GM23338 (cell line): ENCODE measurements around the gene UST. TPM values are rescaled to one million over a fixed set of nuclear protein-coding genes. Genes with fewer than 3 reads are reported as not detected.

Experiments
- ATAC-seq: fragments of 200-7000 bp; cut with Tn5 transposase; 3 replicates; pipeline ENCODE4 v1.9.1; 2020
- DNase-seq: peaks from one replicate; pipeline ENCODE4 v3.0.0-alpha.2; 2015; ENCODE audit warnings: low spot score
- H2AFZ ChIP-seq: fragments of 200-600 bp; sonication (generic); 2 replicates; pipeline ENCODE4 v1.8.0; 2016; ENCODE audit warnings: antibody characterized with exemption, mild to moderate bottlenecking, moderate library complexity
- H3F3A ChIP-seq: fragments of 200-600 bp; sonication (generic); replicated peaks from 2 replicates; pipeline ENCODE4 v1.8.0; 2017; ENCODE audit warnings: antibody characterized with exemption, mixed run types, low read depth
- H3K27ac ChIP-seq: fragments of 200-600 bp; sonication (generic); 2 replicates; pipeline ENCODE4 v1.6.1; 2016; ENCODE audit warnings: low read depth
- H3K27me3 ChIP-seq: fragments of 200-600 bp; sonication (generic); 2 replicates; pipeline ENCODE4 v1.8.0; 2016; ENCODE audit warnings: mild to moderate bottlenecking, mixed run types, moderate library complexity; ENCODE audit not compliant: insufficient read depth
- H3K36me3 ChIP-seq: fragments of 200-600 bp; sonication (generic); 2 replicates; pipeline ENCODE4 v1.8.0; 2016; ENCODE audit warnings: mild to moderate bottlenecking; ENCODE audit not compliant: insufficient read depth
- H3K4me1 ChIP-seq: fragments of 200-600 bp; sonication (generic); 2 replicates; pipeline ENCODE4 v1.8.0; 2016; ENCODE audit warnings: mild to moderate bottlenecking, moderate library complexity; ENCODE audit not compliant: insufficient read depth
- H3K4me2 ChIP-seq: fragments of 200-600 bp; sonication (generic); 2 replicates; pipeline ENCODE4 v1.7.1; 2017; ENCODE audit warnings: mixed run types
- H3K4me3 ChIP-seq: fragments of 200-600 bp; sonication (generic); 2 replicates; pipeline ENCODE4 v1.6.1; 2016; ENCODE audit warnings: mixed run types
- H3K79me2 ChIP-seq: fragments of 200-600 bp; sonication (generic); replicated peaks from 2 replicates; pipeline ENCODE4 v1.8.0; 2017; ENCODE audit warnings: mild to moderate bottlenecking; ENCODE audit not compliant: insufficient read depth
- H3K9me2 ChIP-seq: fragments of 200-600 bp; sonication (generic); 2 replicates; pipeline ENCODE4 v1.8.0; 2017; ENCODE audit not compliant: insufficient read depth
- H4K20me1 ChIP-seq: fragments of 200-600 bp; sonication (generic); replicated peaks from 2 replicates; pipeline ENCODE4 v1.8.0; 2017; ENCODE audit warnings: mild to moderate bottlenecking; ENCODE audit not compliant: insufficient read depth
- H3K27ac Mint-ChIP-seq: 2 replicates; pipeline ENCODE4 v1.8.0; 2020; ENCODE audit warnings: inconsistent platforms, mild to moderate bottlenecking, moderate library complexity, mixed read lengths
- H3K27me3 Mint-ChIP-seq: 3 replicates; pipeline ENCODE4 v1.8.0; 2022; ENCODE audit warnings: low read depth, mild to moderate bottlenecking, moderate library complexity, mixed read lengths, inconsistent platforms; ENCODE audit not compliant: insufficient read depth, poor library complexity
- H3K36me3 Mint-ChIP-seq: 3 replicates; pipeline ENCODE4 v1.8.0; 2021; ENCODE audit warnings: low read depth, mild to moderate bottlenecking, inconsistent platforms, moderate library complexity, mixed read lengths
- H3K4me1 Mint-ChIP-seq: 3 replicates; pipeline ENCODE4 v1.8.0; 2020; ENCODE audit warnings: mild to moderate bottlenecking, inconsistent platforms, mixed read lengths
- H3K4me3 Mint-ChIP-seq: 3 replicates; pipeline ENCODE4 v1.8.0; 2021; ENCODE audit warnings: moderate library complexity, mild to moderate bottlenecking, inconsistent platforms, mixed read lengths
- H3K9me3 Mint-ChIP-seq: 3 replicates; pipeline ENCODE4 v1.8.0; 2020; ENCODE audit warnings: moderate library complexity, mild to moderate bottlenecking, inconsistent platforms, mixed read lengths
- CREB1 ChIP-seq: fragments of 250-450 bp; sonication (Bioruptor Pico); IDR thresholded peaks from 2 replicates; pipeline ENCODE4 v1.5.0; 2020; ENCODE audit warnings: low read depth, mild to moderate bottlenecking, moderate library complexity
- CTCF ChIP-seq, 2 experiments: fragments of 200-600 bp in 1 of 2; sonication (generic) in 1 of 2; conservative IDR thresholded peaks; 2 replicates each; pipeline versions ENCODE4 v1.5.1 to v1.6.1; 2016 to 2017; ENCODE audit warnings: antibody characterized with exemption in 2 of 2, low read depth in 2 of 2, mild to moderate bottlenecking in 2 of 2, moderate library complexity in 1 of 2
- EZH2phosphoT487 ChIP-seq: fragments of 200-600 bp; sonication (generic); IDR thresholded peaks from one replicate; pipeline ENCODE4 v1.8.1; 2018; ENCODE audit warnings: antibody characterized with exemption; ENCODE audit not compliant: unreplicated experiment
- JUNB ChIP-seq: IDR thresholded peaks from one replicate; pipeline ENCODE4 v1.6.1; 2016; ENCODE audit warnings: antibody characterized with exemption; ENCODE audit not compliant: unreplicated experiment
- NANOG ChIP-seq: IDR thresholded peaks from 2 replicates; pipeline ENCODE4 v1.6.1; 2016; ENCODE audit warnings: antibody characterized with exemption, borderline replicate concordance
- REST ChIP-seq: IDR thresholded peaks from one replicate; pipeline ENCODE4 v1.6.1; 2018; ENCODE audit warnings: antibody characterized with exemption; ENCODE audit not compliant: unreplicated experiment
- STAT1 ChIP-seq: IDR thresholded peaks from one replicate; pipeline ENCODE4 v1.6.1; 2016; ENCODE audit warnings: antibody characterized with exemption; ENCODE audit not compliant: unreplicated experiment
- ZNF114 ChIP-seq: fragments of 250-450 bp; sonication (Bioruptor Pico); IDR thresholded peaks from 2 replicates; pipeline ENCODE4 v1.5.0; 2020; ENCODE audit warnings: mild to moderate bottlenecking, moderate library complexity
- ZNF331 ChIP-seq: fragments of 250-450 bp; sonication (Bioruptor Pico); IDR thresholded peaks from 2 replicates; pipeline ENCODE4 v1.5.0; 2020; ENCODE audit warnings: low read depth, mild to moderate bottlenecking, moderate library complexity
- ZNF462 ChIP-seq: fragments of 250-450 bp; sonication (Bioruptor Pico); IDR thresholded peaks from 2 replicates; pipeline ENCODE4 v1.5.0; 2020; ENCODE audit warnings: mild to moderate bottlenecking, moderate library complexity
- polyA plus RNA-seq: library from polyadenylated mRNA; unstranded; fragments of >200 nt; fragmentation: Nextera tagmentation; extraction: Ambion mirVana; gene quantifications from 2 replicates; pipeline ENCODE4 v1.2.1, GENCODE V29; 2016
- total RNA-seq: library from RNA; depleted of rRNA; stranded (reverse); fragments of >200 nt; shearing (Covaris generic); gene quantifications from 2 replicates; pipeline ENCODE4 v1.2.3, GENCODE V29; 2014

Gene UST
- total and polyA plus RNA-seq, 2 experiments from 2014 or later, result 12.6 to 33.0 TPM

GRCh38 chr6:149024361-149024760 lies 277.5 kb downstream of the UST start:
- Mint-ChIP-seq H3K9me3 (no peaks in the 10 kb centered on the region), H3K4me3 (no peak overlapping the region), H3K27ac (no peak overlapping the region), H3K4me1 (peaks cover 10% of the 10 kb centered on the region), H3K27me3 (peaks cover 7% of the 10 kb centered on the region), H3K36me3 (peaks cover 51% of the 10 kb centered on the region)
- peaks cover 17% of the 10 kb centered on the region; the same call in 1 of the 2 replicates for H3K36me3 ChIP-seq
- H3K4me3 ChIP-seq, result no peak overlapping the region
- H4K20me1 ChIP-seq, result no peaks in the 10 kb centered on the region
- no peak for ATAC-seq
- no peaks in the 10 kb centered on the region for H3K4me1 ChIP-seq
- no peaks in the 10 kb centered on the region for H3K79me2 ChIP-seq
- H2AFZ ChIP-seq, result no peak overlapping the region
- H3F3A ChIP-seq, result no peaks in the 10 kb centered on the region
- H3K27ac ChIP-seq, result no peak overlapping the region
- DNase-seq, result no peak
- no peak overlapping the region for H3K4me2 ChIP-seq
- no peaks in the 10 kb centered on the region for H3K9me2 ChIP-seq
- H3K27me3 ChIP-seq, result no peaks in the 10 kb centered on the region
- TF ChIP-seq JUNB, result no peak

- no peak overlapping the region for H3K27ac Mint-ChIP-seq
- peaks cover 44% of the 10 kb centered on the region for H3K36me3 Mint-ChIP-seq
- peaks cover 5% of the 10 kb centered on the region for H3K4me1 Mint-ChIP-seq
- H4K20me1 ChIP-seq, result no peaks in the 10 kb centered on the region
- H3K27me3 ChIP-seq, result no peaks in the 10 kb centered on the region
- no peaks in the 10 kb centered on the region for H3K9me2 ChIP-seq
- no peaks in the 10 kb centered on the region for H3K9me3 Mint-ChIP-seq
- DNase-seq, result no peak
- no peak for ATAC-seq
- H3K4me2 ChIP-seq, result no peak overlapping the region
- no peaks in the 10 kb centered on the region for H3K79me2 ChIP-seq
- no peaks in the 10 kb centered on the region for H3K4me1 ChIP-seq
- no peak overlapping the region for H2AFZ ChIP-seq
- no peak overlapping the region for H3K4me3 ChIP-seq
- peaks cover 4% of the 10 kb centered on the region for H3K27me3 Mint-ChIP-seq
- peaks cover 11% of the 10 kb centered on the region; the same call in 1 of the 2 replicates for H3K36me3 ChIP-seq
- no peak overlapping the region for H3K27ac ChIP-seq
- H3K4me3 Mint-ChIP-seq, result no peak overlapping the region
- no peaks in the 10 kb centered on the region for H3F3A ChIP-seq
- no peak for TF ChIP-seq ZNF462 (CRISPR knock-in tag)
- no peak for TF ChIP-seq REST
- TF ChIP-seq EZH2phosphoT487, result no peak
- no peak for TF ChIP-seq STAT1
- TF ChIP-seq ZNF114 (CRISPR knock-in tag), result no peak
- TF ChIP-seq ZNF331, result no peak
- no peak for TF ChIP-seq CTCF (conservative IDR thresholded peaks at IDR 0.05; ENCODE audit: low read depth in 2 of 2)
- TF ChIP-seq CREB1 (CRISPR knock-in tag), result no peak
- TF ChIP-seq NANOG, result no peak
These were observed 278.2 kb downstream of the UST start for GRCh38 chr6:149025061-149025460.
